Activated CD4-positive, CD25-positive, alpha-beta regulatory T cell treated with anti-CD3 and anti-CD28 coated beads, Interleukin-2, amount 50 U/mL, for 24 hours (primary cell): ENCODE results near the gene NPW.

Experiments used
- ATAC-seq, 2 donors: fragments of 150-1000 bp; cut with Tn5 transposase; one replicate each; pipeline ENCODE4 v1.10.0; 2021; ENCODE audit warnings: mild to moderate bottlenecking in 1 of 2, moderate library complexity in 1 of 2

NPW gene

GRCh38 chr16:2054543-2055245, 35.1 kb downstream of the NPW start:
- no peak for ATAC-seq

- no peak for ATAC-seq
Observed at GRCh38 chr16:2056077-2056476, 36.5 kb downstream of the NPW start.

GRCh38 chr16:2056681-2057407, 37.3 kb downstream of the NPW start:
- peak in 1 of 2 donors; percentile 33 for ATAC-seq

DNA sequence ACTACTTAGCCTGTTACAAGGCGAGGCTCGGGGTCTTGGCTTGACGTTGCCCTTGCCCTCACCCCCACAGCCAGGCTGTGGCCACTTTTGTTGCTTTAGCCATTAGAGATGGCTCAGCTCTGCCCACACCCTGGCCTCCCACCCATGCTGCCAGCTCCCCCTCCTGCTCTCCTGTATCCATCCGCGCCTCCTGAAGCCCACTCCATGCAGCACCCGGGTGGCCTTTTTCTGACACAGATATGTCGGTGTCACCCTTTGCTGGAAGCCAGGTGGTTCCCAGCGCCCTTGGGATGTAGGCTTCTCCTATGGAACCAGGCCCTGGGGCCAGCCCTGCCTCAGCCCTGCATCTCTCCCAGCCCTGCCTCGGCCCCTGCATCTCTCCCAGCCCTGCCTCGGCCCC, 37.9 kb downstream of the NPW start:
- no peak for ATAC-seq

DNA sequence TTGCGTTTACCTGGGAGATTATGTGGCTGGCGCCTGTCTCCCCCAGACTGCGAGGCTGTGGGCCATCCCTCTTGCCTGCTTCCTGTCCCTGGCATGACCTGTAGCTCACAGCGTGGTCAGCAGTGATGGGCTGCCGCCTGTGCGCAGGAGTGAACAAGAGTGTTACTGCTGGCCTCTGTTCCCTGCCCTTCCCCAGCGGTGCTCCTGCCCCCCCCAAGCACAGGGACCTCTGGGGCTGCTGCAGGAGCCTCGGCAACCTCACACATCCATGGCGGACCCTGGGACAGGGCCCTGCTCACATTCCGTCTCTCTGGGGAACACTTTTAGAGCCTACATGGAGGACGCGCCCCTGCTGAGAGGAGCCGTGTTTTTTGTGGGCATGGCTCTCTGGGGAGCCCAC, 38.8 kb downstream of the NPW start:
- ATAC-seq = no peak

- ATAC-seq = no peak
Observed at GRCh38 chr16:2058872-2059271, 39.3 kb downstream of the NPW start.

DNA sequence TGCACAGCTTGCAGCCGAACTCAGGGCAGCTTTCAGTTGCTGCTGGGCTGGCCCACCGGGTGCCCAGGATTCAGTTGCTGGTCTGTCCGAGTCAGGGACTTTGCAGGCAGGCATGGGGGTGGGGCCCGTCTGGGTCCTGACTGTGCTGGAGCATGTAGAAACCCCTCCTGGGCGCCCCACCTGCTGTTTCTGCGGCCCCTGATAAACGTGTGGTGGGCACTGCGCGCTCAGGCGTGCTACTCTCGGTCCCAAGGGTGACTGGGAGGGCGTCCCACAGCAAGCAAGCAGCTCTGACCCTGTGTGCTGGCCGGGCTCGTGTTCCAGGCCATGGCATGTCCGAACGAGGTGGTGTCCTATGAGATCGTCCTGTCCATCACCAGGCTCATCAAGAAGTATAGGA, 40.8 kb downstream of the NPW start:
- no peak for ATAC-seq

- no peak for ATAC-seq
Observed at GRCh38 chr16:2061023-2061422, 41.4 kb downstream of the NPW start.

GRCh38 chr16:2061526-2061925, 41.9 kb downstream of the NPW start:
- ATAC-seq = no peak

DNA sequence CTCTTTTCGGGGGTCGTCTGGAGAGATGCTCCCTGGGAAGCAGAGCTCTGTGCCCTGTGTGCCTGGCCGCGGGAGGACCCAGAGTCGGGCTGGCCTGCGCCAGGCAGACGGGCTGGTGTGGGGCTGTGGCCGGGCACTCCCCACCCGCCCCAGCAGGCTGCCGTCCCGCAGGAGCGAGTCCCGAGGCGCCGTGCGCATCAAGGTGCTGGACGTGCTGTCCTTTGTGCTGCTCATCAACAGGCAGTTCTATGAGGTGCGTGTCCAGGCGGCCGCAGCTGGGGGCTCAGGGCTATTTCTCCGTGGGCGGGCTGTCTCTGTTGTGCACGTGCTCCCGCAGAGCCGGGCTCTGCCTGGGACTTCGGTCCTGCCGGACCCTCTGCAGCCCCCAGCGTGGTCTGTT, 43.2 kb downstream of the NPW start:
- ATAC-seq = no peak

DNA sequence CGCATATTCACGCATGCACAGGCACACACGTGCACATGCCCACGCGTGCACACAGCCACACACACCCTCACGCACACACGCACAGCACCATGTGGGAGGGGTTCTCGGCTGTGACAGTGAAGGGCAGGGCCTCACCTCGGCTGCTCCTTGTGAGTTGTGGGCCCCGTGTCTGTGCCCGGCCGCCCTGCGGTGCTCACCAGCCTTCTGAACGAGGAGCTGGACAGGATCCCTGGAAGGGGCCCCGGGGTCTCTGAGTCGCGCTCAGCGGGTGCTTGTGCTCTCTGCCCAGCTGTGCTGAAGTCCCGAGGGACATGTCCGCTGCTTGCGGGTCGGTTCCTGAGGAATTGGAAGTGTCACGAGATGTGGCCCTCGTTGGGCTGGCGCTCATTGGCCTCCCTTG, 44.3 kb downstream of the NPW start:
- no peak for ATAC-seq

DNA sequence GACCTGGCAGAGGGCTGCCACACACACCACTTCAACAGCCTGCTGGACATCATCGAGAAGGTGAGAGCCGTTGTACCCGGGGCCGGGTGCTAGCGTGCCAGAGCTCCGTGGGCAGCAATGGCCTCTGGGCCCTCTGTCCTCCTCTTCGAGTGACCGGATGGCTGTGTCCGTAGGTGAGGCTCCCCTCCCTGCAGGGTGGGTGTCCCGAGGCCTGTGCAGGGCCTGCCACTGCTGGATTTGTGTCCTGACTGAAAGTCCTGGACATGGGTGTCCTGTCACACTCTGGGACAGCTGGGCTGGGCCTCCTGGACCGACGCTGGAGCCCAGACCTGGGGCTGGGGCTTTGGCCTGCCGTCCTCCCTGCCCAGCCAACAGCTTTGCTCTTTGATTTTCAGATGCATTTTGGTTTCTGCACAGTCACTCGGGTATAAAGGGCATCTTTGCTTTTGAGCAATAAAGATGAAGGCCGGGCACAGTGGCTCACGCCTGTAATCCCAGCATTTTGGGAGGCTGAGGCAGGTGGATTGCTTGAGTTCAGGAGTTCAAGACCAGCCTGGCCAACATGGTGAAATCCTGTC, 44.9 kb downstream of the NPW start:
- no peak for ATAC-seq

- ATAC-seq = no peak
Observed at GRCh38 chr16:2066139-2066538, 46.6 kb downstream of the NPW start.
